Measurements from ENCODE around the gene KTN1.

DNA sequence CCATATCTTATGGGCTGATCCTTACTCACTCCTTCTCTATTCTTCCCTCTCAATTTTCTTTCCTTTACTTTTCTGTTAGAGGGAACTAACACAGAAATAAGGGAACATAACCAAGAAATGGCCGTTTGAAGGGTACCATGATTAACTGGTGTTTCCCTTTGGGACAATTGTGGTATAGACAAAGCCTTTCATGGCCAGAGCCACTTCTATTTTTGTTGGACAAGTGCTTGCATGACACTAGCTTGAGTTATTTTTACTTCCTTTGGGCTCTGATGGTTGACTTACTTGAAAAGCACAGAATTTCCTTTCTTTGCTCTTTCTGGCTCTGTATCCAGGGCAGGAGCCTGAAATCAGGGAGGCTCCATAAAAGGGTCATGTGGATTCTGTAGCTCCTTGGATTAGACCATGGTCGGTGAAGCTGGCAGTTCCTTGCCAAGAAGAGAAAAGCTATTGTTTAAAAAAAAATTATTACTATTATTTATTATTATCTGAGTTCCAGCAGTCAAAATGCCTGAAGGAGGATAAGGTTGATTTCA lies 130.6 kb downstream of the KTN1 start:
- TF ChIP-seq EZH2 (IDR thresholded peaks at IDR 0.05; ENCODE audit: insufficient read depth, poor library complexity, severe bottlenecking) (no peak), EZH2phosphoT487 (IDR thresholded peaks at IDR 0.05; ENCODE audit: insufficient read depth, low read depth) (no peak)

Measured in GM23248 (cell line).